Stimulated activated CD8-positive, alpha-beta memory T cell treated with anti-CD3 and anti-CD28 coated beads, Interleukin-7, amount 100 ng/mL, for 24 hours (primary cell): ENCODE data around the gene SLC25A48.

Experiments used
- DNase-seq: peaks from one replicate; pipeline ENCODE4 v3.0.0-alpha.2; 2020; ENCODE audit warnings: low read depth

SLC25A48 gene

DNA sequence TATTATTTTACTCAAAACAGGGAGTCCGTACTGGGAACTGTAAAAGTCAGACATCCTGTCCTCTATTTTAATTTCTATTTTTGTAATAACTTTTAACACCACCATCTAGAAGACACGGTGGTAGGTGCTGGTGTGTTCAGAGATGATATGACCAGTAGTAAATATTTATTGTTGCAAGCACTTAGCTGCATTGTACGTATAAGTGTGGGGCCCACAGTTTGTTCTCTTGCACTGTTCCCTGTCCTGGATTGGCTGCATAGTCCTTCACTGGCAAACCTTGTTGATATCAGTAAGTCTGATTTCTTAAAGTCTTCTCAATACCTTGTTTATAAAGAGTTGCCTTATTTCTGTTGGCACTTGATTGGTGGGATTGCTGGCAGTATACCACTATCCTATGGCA, 85.7 kb downstream of the SLC25A48 start:
- DNase-seq, result no peak

DNA sequence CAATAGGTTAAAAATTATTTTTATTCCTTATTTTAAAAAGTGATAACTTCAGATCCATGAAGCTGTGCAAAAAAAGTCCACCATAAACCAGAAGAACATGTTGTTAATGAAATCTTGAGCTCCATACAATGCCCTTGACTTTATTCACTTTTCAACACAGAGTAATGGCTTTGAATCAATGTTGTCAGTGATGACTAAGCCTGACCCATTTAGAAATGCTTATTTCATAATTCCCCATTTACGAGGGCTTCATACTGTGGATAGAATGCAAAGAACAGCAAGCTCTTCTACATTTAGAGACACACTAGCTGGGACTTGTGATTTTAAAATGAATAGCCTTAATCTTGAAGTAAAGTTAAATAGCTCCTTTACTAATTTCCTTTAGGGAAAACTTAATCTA, 86.9 kb downstream of the SLC25A48 start:
- no peak for DNase-seq

DNA sequence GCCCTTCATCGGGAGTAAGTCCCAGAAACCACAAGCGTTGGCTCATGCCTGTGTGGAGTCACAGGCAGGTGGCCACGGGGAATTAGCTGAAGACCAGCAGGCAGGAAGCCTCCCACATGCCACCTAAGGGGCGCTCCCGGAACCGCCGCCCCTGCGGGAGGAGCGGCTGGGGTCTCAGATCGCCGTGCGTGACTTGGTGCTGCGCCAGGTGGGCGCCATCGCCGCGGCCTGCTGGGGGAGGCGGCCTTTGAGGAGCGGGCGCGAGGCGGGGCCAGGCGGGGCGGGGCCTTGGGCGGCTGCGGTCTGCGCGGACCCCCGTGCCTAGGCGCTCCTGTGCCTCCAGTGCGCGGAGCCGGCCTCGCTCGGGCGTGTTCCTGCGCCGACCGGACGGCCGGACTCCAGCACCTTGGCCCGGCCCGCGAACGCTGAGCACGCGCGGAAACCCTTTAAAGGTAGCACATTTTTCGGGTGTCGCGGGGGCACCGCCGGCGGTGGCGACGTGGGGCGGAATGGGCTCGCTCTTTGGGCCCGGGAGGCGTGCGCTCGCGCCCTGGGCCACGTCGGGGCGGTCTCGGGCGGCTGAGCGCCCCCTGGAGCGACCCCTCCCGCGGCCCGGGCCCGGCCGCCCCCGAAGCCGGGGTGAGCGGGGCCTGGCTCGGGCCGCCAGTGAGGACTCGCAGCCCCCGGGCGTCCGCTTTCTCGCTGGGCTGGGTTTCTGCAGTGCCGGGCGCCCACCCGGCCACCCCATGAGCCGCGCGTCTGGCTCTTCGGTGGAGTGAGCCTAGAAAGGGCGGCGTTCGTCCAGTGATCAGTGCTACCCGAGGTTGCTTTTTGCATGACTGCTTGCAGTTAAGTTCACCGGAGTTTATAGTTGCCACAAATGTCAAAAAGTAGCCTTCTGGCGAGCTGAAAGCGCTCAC, 95.8 kb downstream of the SLC25A48 start:
- DNase-seq, result no peak

DNA sequence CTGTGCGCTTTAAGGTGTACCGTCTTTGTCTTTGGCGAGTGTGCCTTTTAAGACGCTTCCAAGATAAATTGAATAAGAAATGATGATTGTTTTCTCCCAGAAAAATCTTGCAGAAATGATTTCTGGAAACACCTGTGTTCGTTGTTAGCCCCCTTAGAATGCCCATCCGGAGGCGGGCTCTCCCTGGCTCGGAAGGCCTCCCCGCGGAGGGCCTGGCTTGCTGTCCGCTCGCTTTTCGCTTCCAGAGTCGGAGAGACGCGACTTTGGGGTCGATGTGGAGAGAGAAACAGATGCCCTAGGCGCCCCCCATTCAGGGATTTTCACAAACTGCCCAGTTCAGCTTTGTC, 96.5 kb downstream of the SLC25A48 start:
- no peak for DNase-seq

- DNase-seq, result no peak
These were observed 100.5 kb downstream of the SLC25A48 start for GRCh38 chr5:135934939-135935338.

DNA sequence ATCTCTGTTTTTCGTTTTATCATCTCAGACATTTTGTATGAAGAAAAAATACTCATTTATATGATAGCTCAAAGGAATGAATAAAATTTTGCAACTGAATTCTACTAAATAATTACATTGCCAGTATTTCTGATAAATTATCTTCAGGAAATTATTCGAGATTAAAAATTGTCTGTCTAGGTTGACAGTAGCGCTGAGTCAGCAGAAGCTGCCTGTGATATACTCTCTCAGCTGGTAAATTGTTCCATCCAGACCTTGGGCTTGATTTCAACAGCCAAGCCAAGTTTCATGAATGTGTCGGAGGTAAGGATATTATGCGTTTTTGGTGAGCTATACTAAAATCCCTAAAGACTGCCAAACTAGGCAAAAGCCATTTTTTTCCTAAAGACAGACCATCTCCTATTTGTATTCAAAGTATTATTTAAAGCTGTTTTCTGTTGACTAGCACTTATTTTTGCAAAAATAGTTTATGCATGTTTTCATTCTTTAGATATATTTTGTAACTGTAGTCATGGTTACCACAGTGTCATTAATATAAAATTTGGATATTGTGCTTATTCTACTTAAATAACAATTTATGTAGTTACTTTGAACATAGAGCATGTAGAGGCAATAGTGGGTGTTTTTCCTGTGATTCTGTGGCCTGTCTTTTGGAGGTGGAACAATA, 102.9 kb downstream of the SLC25A48 start:
- DNase-seq, result no peak
